GM12864 (cell line): ENCODE measurements around the gene CRIP1.
A peak's percentile ranks its signal among the peaks of the same experiment; 100 is the strongest.

Experiments used
- DNase-seq: peaks from one replicate; pipeline ENCODE4 v3.0.0-alpha.2; 2011; ENCODE audit warnings: low read depth
- H3K4me3 ChIP-seq: 2 replicates; pipeline ENCODE4 v1.5.1; 2011; ENCODE audit warnings: mild to moderate bottlenecking, low read depth, low read length, control low read depth
- CTCF ChIP-seq: IDR thresholded peaks from 2 replicates; pipeline ENCODE4 v1.5.1; 2011; ENCODE audit warnings: low read depth, mild to moderate bottlenecking, moderate library complexity, low read length, control low read depth, inconsistent platforms; ENCODE audit errors: missing control alignments

Gene CRIP1

GRCh38 chr14:105471823-105472485 is 14.7 kb upstream of the CRIP1 start:
- no peak for TF ChIP-seq CTCF

GRCh38 chr14:105472486-105472991 is 14.1 kb upstream of the CRIP1 start:
- H3K4me3 ChIP-seq, result no peak overlapping the region
- TF ChIP-seq CTCF, result no peak
- DNase-seq, result no peak

More at GRCh38 chr14:105471823-105472485, 14.7 kb upstream of the CRIP1 start:
- no peak for DNase-seq
- no peak overlapping the region for H3K4me3 ChIP-seq

- no peak for TF ChIP-seq CTCF
- DNase-seq, result no peak
- no peak overlapping the region for H3K4me3 ChIP-seq
Measured at GRCh38 chr14:105473033-105473676, 13.5 kb upstream of the CRIP1 start.

- H3K4me3 ChIP-seq, result peak overlapping the region; percentile 39
- no peak for DNase-seq
- no peak for TF ChIP-seq CTCF
Measured at GRCh38 chr14:105473677-105474482, 12.8 kb upstream of the CRIP1 start.

- TF ChIP-seq CTCF, result no peak
- no peak for DNase-seq
- peak within 1 kb of the TSS; percentile 39 for H3K4me3 ChIP-seq
Measured at GRCh38 chr14:105474483-105475268, 12.0 kb upstream of the CRIP1 start, which contains the start of gene CRIP2. Gene CRIP2, plus strand, starts transcription at chr14:105474821. Its CDS starts 42 bp downstream, at chr14:105474863.
